ENCODE measurements around the gene KCNN3.

KCNN3 gene

GRCh38 chr1:154793685-154794084 is 76.4 kb downstream of the KCNN3 start:
- TF ChIP-seq REST (IDR thresholded peaks at IDR 0.05; ENCODE audit: insufficient read depth in 1 of 2, low read depth in 2 of 2, low read length in 2 of 2) (no peak), TAF1 (IDR thresholded peaks at IDR 0.05; ENCODE audit: borderline replicate concordance, insufficient read depth, low read length) (no peak), POLR2AphosphoS5 (IDR thresholded peaks at IDR 0.05; ENCODE audit: low read depth, low read length) (no peak), FOXP2 (optimal IDR thresholded peaks at IDR 0.05; ENCODE audit: borderline replicate concordance, extremely low read depth, extremely low read length, insufficient read depth) (no peak), SIN3A (IDR thresholded peaks at IDR 0.05; ENCODE audit: borderline replicate concordance, insufficient read depth, low read length) (no peak)

GRCh38 chr1:154792899-154793298 is 77.2 kb downstream of the KCNN3 start:
- TF ChIP-seq SIN3A (IDR thresholded peaks at IDR 0.05; ENCODE audit: borderline replicate concordance, insufficient read depth, low read length) = no peak
- no peak for TF ChIP-seq TAF1 (IDR thresholded peaks at IDR 0.05; ENCODE audit: borderline replicate concordance, insufficient read depth, low read length)

- TF ChIP-seq REST (IDR thresholded peaks at IDR 0.05; ENCODE audit: insufficient read depth in 1 of 2, low read depth in 2 of 2, low read length in 2 of 2) = no peak
- TF ChIP-seq FOXP2 (optimal IDR thresholded peaks at IDR 0.05; ENCODE audit: borderline replicate concordance, extremely low read depth, extremely low read length, insufficient read depth) = no peak
- no peak for TF ChIP-seq POLR2AphosphoS5 (IDR thresholded peaks at IDR 0.05; ENCODE audit: low read depth, low read length)
- TF ChIP-seq TAF1 (IDR thresholded peaks at IDR 0.05; ENCODE audit: borderline replicate concordance, insufficient read depth, low read length) = no peak
- no peak for TF ChIP-seq SIN3A (IDR thresholded peaks at IDR 0.05; ENCODE audit: borderline replicate concordance, insufficient read depth, low read length)
These were observed 78.6 kb downstream of the KCNN3 start for GRCh38 chr1:154791292-154792166.

- TF ChIP-seq FOXP2 (optimal IDR thresholded peaks at IDR 0.05; ENCODE audit: borderline replicate concordance, extremely low read depth, extremely low read length, insufficient read depth) (no peak), TAF1 (IDR thresholded peaks at IDR 0.05; ENCODE audit: borderline replicate concordance, insufficient read depth, low read length) (no peak), SIN3A (IDR thresholded peaks at IDR 0.05; ENCODE audit: borderline replicate concordance, insufficient read depth, low read length) (no peak), REST (IDR thresholded peaks at IDR 0.05; ENCODE audit: insufficient read depth in 1 of 2, low read depth in 2 of 2, low read length in 2 of 2) (no peak), POLR2AphosphoS5 (IDR thresholded peaks at IDR 0.05; ENCODE audit: low read depth, low read length) (no peak)
These were observed 81.2 kb downstream of the KCNN3 start for GRCh38 chr1:154788886-154789285.

GRCh38 chr1:154788110-154788870 is 81.8 kb downstream of the KCNN3 start:
- TF ChIP-seq FOXP2 (optimal IDR thresholded peaks at IDR 0.05; ENCODE audit: borderline replicate concordance, extremely low read depth, extremely low read length, insufficient read depth) = no peak
- TF ChIP-seq POLR2AphosphoS5 (IDR thresholded peaks at IDR 0.05; ENCODE audit: low read depth, low read length) = no peak
- TF ChIP-seq SIN3A (IDR thresholded peaks at IDR 0.05; ENCODE audit: borderline replicate concordance, insufficient read depth, low read length) = no peak
- TF ChIP-seq REST (IDR thresholded peaks at IDR 0.05; ENCODE audit: insufficient read depth in 1 of 2, low read depth in 2 of 2, low read length in 2 of 2) = no peak
- no peak for TF ChIP-seq TAF1 (IDR thresholded peaks at IDR 0.05; ENCODE audit: borderline replicate concordance, insufficient read depth, low read length)

Data from PFSK-1 (cell line).